GM19043 (cell line): ENCODE results near the gene EXOC3L2.
"Not testable (repeated sequence)": the region's sequence is repeated elsewhere in the genome, so short reads cannot be mapped to it uniquely, and the experiment has no call there.

ENCODE experiments used
- ATAC-seq: cut with Tn5 transposase; IDR thresholded peaks from one replicate; pipeline ENCODE4 v1.9.1; 2021; ENCODE audit warnings: low read depth; ENCODE audit not compliant: unreplicated experiment

The EXOC3L2 gene

DNA sequence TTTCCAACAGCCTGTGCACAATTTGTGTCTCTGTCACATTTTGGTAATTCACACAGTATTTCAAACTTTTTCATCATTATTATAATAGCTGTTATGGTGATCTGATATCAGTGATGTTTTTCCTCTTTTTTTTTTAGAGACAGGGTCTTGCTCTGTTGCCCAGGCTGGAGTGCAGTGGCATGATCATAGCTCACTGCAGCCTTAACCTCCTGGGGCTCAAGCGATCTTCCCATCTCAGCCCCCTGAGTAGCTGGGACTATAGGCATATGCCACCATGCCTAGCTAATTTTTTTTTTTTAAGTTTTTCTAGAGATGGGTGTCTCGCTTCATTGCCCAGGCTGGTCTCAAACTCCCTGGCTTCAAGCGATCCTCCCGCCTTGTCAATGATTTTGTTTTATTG is 11.6 kb upstream of the EXOC3L2 start:
- no peak for ATAC-seq

DNA sequence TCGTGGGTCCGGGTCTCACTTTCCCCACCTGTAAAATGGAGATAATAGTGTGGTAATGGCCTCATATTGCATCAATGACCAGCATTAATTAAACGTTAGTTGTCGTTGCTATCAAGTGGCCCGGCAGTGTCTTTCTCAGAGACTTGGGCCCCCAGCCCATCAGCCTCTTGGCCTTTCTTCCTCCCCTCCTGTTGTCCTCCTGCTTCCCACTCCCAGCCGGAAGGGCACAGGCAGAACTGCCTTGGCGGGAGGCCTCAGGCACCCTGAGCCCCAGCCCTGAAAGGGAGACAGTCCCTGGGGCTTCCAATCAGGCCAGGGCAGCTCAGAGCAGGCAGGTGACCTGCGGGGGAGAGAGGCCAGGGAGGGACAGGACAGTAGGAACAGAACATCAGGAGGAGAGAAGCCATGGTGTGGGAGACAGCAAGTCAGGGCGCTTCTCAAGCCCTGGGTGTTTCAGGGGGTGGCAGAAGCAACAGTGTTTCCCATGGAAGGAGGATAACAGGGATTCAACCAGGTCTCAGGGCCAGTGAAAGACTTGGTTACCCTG is 10.5 kb upstream of the EXOC3L2 start:
- no peak for ATAC-seq

DNA sequence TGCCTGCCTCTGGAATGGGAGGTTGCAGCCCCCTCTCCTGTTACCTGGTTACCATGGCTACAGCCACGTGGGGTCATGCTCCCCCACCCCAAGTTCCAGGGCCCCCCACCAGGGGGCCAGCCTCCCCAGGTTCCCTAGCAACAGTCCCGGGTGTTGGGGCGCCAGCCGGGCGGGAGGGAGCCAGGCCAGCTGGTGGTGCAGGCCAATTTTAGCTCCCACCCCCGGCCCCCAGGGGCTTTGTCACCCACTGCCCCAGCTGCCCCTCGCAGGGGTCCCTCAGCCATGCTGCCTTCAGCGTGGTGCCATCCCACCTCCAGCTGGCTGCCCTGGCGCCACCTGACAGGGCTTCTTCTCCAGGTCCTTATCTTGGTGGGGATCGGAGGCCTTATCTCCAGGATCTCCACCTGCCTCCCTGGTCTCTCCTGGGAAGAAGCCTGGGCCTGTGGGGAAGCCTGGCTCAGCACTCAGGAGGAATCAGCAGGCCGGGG is 8.9 kb upstream of the EXOC3L2 start:
- ATAC-seq: no peak

DNA sequence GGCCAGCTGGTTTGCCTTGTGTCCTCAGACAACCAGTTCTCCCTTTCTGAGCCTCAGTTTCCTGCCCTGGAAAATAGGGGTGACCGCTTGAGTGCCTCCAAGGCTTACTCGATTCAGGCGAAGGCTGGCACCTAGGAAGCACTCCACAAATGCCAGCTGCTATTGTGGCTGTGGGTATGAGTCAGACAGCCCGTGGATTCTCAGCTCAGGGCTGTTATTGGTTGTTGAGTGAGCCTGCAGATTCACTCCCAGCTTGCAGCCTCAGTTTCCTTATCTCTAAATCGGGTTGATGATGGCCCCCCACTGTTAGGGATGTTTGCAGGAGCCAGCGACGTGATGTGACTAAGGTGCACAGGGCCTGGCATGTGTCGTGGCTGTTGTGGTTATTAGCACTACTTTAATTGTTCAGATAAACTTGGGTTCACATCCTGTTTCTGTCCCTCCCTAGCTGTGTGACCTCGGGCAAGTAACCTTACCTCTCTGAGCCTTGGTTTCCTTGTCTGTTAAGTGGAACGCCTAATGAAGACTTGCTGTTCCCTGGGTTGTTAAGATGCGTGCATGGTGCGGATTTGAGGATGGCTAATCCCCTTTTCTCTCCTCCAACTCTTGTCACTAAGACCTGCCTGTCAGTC is 8.3 kb upstream of the EXOC3L2 start:
- no peak for ATAC-seq

DNA sequence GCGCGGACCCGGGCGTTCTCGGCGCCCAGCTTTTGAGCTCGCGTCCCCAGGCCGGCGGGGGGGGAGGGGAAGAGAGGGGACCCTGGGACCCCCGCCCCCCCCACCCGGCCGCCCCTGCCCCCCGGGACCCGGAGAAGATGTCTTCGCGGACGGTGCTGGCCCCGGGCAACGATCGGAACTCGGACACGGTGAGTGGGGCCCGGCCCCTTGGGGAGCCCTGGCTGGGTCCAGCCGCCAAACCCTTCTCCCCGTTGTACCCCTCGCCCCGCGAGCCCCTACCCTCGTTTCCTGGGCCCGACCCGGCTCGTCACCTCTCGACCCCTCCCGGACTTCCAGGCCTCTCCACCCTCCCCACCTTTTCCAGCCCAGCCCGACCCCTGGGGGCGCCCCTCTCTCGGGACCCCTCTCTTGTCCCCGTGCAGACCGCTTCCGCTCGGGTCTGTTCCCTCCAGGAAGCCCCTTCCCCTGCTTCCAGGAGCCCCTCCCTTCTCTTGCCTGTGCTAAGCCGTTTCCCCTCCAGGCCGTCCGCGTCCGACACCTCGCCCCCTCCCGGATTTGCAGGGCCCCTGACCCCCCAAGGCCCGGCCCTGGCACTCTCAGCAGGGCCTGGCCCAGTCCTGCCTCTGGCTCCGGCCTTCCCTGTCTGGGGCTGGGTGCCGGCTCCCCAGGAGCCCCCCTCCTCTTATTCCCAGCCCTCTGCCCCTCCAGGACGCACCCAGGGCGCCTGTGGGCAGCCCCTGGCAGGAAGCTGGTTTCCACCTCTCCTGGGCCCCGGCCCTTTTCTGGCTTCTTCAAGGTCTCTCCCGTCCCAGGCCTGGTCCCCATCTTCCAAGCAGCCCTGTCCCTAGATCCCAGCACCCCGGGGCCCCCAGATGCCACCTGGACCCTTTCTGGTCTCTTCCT is 6.5 kb upstream of the EXOC3L2 start:
- ATAC-seq: no peak

DNA sequence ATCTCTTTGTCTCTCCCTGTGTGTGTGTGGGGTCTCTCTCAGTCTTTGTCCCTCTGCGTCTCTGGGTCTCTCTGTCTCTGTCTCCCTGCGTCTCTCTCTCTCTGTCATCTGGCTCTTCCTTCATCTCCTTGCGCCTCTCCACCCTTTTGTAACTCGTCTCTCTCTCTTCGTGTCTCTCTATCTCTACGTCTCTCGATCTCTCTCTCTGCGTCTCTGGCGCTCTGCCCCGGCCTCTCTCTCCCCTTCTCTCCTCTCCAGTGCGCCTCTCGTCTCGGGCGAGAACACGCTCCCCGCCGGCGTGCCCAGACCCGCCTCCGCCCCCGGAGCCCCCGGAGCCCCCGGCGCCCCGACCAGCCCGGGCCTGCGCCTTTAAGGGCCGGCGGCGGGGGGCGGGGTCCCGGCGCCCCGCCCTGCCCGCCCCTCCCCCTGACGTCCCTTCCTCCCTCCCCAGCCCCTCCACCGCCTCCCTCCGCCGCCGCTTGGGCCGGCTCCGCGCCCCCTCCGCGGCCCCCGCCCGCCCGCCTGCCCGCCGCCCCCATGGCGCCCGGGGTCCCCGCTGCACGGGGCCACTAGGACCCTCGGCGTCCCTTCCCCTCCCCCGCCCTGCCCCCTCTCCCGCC is 5.7 kb upstream of the EXOC3L2 start, which contains the start of gene MARK4:
MARK4 (plus strand) TSS at position 440 of the 620 bp plus-strand sequence. CDS start 318 bp downstream, outside the sequence.
- no peak for ATAC-seq

DNA sequence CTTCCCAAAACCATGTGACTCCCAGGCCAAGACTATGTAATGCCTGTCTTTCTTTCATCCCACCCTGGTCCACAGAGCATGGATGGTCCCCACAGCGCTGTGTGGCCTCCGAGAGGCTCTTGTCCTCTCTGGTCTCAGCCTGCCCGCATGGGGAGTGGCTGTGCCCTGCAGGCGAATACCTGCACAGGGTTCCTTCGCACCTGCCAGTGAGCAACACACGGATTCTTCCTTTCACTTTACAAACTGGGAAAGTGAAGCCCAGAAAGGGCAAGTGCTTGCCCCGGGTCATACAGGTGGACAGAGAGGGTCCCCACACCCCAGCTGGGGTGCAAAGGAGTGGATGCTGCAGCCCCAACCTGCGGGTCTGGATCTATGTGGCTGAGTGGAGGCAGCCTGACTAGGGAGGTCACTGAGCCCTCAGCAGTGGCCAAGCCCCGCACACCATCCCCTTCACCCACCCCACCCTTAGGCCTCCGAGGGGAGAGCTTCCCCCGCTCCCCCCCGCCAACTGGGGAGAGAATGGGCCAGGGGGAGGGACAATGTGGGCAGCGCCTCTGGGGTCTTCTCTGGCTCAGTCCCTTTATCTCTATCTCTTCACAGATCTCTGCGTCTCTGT is 5.1 kb upstream of the EXOC3L2 start:
- no peak for ATAC-seq

DNA sequence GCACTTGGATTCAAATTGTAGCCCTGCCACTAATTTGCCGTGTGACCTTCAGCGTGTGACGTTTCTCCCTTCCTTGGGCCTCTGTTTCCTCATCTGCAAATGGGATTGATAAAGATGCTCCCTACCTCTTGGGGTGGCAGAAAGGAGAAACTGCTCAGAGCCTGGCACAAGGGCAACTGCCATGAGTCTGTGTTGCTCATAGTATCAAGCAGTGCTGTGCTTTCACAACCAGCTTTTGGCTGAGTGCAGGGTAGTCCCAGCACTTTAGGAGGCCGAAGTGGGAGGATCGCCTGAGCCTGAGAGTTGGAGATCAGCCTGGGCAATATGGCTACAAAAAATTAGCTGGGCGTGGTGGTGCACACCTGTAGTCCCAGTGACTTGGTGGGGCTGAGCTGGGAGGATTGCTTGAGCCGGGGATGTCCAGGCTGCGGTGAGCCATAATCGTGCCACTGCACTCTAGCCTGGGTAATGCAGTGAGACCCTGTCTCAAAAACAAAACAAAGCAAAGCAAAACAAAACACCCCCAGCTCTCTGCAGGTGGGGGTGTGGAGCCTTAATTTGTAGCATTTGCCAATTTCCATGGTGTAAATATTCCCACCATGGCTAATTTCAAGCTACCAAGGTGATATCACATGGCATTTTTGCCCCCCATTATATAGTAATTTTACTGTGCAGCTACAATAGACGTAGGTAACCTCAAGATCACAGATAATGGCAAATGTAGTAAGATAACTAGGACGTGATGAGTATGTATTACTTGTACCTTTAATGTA is 4.2 kb upstream of the EXOC3L2 start:
- no peak for ATAC-seq

DNA sequence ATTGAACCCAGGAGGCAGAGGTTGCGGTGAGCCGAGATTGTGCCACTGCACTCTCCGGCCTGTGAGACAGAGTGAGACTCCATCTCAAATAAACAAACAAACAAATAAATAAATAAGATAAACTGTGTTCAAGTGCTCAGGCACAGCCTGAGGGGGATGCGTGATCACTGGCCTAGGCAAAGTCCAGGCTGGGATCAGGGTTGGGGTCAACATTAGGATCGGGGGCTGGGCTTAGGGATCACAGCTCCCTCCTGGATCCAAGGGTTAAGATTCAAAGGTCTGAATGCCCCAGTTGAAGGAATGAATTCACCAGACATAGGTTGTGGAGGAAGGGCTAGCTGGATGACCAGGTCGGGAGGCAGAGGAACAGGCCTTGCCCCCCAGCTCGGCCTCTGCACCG is 1.9 kb upstream of the EXOC3L2 start:
- no peak for ATAC-seq

DNA sequence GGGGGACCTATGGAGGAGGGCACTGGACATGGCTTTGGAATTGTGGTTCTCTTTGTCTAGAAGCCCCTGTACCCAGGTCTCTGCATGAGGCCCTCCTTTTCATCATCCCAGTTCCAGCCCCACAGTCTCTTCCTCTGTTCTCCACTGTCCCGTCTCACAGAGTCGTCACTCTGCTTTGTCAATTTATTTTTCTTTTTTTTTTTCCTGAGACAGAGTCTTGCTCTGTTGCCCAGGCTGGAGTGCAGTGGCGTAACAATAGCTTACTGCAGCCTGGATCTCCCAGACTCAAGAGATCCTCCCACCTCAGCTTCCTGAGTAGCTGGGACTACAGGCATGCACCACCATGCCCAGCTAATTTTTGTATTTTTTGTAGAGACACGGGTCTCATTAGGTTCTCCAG is 619 bp upstream of the EXOC3L2 start:
- no peak for ATAC-seq

DNA sequence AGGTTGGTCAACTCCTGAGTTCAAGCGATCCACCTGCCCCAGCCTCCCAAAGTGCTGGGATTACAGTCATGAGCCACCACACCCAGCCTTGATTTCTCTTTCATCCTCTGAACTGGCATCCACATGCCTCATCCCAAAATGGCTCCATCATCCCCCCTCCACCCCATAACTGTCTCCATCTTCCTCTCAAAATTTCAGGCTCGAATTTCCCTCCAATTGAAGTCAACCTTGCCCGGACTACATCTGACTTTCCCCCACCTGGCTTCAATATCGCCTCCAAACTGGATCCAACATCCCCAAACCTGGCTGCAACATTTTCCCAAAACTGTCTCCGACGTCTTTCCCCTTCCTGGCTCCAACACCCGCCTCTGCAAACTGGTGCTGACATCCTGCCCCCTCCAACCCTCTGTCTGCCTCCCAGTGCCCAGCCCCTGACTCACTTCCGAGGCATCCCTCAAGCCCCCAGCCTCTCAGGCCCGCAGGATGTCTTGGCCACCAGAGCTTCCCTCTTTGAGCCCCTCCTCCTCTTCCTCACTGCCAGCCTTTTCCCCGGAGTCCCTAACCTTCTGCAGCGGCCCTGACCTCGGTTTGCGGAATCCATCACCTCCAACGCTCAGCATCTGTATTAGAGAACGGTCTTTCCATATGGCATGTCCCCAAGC is 943 bp downstream of the EXOC3L2 start:
- no peak for ATAC-seq

DNA sequence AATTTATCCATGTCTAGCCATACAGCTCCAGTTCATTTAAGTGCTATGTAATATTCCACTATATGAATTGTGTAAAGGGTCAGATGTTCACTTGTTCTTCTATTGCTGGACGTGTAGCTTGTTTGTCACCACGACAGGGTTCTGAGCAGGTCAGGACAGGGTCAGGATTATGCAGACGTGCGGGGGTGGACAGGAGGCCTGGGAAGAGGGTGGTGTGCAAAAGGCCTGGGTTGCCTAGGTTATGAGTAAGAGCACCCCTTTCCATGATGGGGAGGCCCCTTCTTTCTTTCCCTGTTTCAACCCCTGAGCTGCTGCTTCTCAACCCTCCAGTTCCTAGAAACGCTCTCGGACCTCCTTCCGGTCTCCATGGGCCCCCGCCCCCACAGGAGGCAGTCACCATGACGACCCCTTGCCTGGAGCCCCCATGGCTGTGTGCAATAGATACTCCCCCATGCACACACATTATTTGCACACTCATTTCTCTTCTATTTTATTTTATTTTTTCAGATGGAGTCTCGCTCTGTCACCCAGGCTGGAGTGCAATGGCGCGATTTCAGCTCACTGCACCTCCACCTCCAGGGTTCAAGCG is 2.0 kb downstream of the EXOC3L2 start:
- ATAC-seq: no peak

DNA sequence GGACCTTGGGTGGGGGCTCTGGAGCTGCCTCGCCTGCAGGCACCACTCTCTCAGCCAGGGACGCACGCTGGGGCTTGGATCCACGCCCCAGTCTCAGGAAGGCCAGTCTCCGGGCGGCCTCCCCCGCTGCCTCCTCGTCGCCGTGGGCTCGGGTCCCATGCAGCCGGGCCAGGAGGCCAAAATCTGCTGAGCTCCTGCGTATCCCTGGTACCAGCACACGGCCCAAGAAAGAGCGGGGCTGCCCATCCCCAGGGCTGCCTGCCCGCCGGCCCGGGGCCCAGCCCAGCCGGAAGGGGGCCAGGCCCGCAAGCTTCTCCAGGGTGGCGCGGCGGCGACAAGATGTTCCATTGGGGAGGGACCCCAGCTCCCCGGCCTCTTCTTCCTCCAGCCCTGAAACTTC is 6.7 kb downstream of the EXOC3L2 start:
- ATAC-seq: no peak

DNA sequence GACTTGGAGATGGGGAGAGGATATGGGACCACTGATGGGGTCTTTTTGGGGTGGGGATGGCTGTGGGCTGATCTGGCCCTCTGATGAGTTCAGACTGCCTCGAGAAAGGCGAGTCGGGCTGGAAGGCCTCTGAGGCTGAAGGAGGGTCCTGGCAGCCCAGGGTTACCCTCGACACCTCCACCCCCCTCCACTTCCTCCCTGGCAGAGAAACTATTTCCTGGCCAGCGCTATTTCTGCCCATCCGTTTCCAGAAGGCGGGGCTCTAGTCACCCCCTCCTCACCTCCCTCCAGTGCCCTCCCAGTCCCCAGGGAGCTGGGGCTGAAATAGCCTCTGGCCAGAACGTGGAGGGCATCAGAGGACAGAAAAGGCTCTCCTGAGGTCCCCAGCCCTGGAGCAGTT is 9.7 kb downstream of the EXOC3L2 start:
- no peak for ATAC-seq

DNA sequence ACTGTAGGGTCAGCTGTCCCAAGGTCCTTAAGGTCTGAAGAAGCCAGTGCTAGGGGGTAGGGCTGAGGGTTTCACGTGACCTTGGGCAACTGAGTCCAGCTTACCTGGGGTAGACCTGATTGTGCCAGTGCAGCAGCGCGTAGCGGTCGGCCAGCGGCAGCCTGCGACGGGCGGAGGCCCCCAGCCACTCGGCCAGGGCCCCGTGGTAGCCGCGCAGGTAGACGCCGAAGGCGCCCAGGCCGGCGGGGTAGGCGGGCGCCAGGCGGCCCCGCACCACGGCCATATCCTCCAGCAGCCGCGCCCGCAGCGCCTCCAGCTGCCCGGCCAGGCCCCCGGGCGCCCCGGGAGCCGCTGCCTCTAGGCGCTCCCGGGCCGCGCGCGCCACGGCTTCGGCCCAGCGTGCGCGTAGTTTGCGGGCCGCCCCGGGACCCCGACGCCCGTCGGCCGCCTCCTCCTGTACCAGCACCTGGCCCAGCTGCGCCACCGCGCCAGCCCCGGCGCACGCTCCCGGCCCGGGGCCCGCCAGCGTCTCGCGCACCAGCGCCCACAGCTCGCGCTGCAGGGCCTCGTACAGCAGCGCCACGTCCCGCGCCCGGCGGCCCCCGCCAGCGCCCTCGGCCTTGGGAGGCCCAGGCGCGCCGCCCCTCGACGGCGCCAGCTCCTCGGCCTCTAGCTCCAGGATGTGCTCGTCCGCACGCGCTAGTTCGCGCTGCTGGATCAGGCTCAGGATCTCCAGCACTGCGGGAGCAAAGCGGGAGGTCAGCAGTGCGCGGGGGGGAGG is 10.9 kb downstream of the EXOC3L2 start:
- ATAC-seq: no peak

DNA sequence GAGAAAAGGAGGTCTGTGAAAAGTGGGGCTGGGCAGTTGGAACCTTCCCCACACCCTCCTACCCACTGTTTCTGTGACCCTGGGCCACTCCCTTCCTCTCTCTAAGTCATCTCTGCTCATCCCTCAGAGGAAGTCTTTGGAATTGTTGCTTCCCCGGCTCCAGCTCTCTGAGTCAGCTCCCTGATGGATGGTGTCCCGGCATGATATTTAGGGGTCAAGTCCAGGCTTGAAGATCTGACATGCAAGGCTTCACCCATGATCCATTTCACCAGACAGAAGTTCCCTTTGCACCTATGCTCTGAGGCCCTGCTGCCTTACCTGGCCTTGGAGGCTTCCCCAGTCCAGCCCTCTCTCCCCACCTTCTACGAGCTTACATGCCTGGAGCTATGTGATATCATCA is 13.3 kb downstream of the EXOC3L2 start:
- no peak for ATAC-seq

DNA sequence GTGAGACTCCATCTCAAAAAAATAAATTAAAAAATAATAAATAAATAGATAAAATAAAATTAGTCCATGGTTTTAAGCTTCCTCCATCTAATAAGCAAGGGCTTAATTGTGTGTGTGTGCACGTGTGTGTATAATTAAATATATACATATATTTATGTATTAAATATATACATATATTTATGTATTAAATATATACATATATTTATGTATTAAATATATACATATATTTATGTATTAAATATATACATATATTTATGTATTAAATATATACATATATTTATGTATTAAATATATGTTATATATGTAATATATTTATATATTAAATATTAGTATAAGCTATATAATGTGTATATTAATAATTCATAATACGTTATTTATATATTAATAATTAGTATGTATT is 16.2 kb downstream of the EXOC3L2 start:
- not testable (repeated sequence) for ATAC-seq

DNA sequence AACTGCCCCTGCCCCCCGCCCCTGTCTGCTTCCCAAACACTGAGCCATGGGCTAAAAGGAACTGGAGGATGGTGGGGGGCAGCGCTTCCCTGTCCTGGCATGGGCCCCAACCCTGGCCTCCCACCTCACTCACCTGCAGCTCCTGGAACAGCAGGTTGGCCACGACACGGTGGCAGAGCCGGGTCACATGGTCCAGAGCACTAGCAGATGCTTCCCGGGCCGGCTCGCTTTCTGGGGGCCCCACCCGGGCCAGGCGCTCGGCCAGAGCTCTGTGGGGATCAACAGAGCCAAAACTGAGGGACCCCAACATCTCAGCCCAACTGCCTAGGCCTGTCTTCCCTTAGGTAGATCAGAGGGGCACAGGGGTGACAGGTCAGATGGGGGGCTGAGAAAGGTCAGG is 20.6 kb downstream of the EXOC3L2 start:
- ATAC-seq: no peak
